GM12892 (cell line): Measurements from ENCODE around the gene CHST13.

Experiments used
- DNase-seq: peaks from one replicate; pipeline ENCODE4 v3.0.0; 2011; ENCODE audit not compliant: insufficient read length
- FAIRE-seq: peaks from 2 replicates; lab custom pipeline; 2011; peaks lifted over from hg19 to GRCh38; lab: Jason Lieb, UNC
- POLR2A ChIP-seq: IDR thresholded peaks from 2 replicates; pipeline ENCODE4 v1.6.1; 2011; ENCODE audit warnings: low read depth, low read length, control low read depth
- POLR2AphosphoS5 ChIP-seq: IDR thresholded peaks from 2 replicates; pipeline ENCODE4 v1.6.1; 2011; ENCODE audit warnings: low read depth, low read length, control low read depth
- TAF1 ChIP-seq: IDR thresholded peaks from 2 replicates; pipeline ENCODE4 v1.6.1; 2011; ENCODE audit warnings: low read depth, mild to moderate bottlenecking, control low read depth, low read length, borderline replicate concordance

Gene CHST13

DNA sequence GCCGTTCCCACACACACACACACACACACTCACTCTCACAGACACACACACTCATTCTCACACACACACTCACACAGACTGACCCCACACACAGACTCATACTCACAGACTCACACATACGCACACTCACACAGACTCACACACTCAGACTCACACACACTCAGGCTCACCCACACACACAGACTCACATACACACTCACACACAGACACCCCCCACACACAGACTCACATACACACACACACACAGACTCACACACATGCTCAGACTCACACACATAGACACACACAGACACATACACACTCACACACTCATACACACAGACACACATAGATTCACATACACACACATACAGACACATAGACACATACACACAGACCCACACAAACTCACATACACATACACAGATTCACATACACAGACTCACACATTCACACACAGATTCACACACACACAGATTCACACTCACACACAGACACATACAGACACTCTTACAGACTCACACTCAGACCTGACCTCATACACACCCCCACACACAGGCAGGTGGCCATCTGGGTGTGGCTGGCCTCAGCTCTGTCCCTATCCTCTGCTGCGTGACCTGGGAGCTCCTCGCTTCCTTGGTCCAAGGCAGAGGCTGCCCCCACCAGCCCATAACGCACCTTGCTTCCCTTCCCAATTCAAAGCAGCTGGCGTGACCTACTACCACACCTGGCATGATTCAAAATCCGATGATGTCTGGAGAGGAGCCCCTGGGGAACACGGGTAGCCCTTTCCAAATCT is 32.9 kb downstream of the CHST13 start:
- FAIRE-seq: no peak
- DNase-seq: no peak
- TF ChIP-seq POLR2AphosphoS5: no peak
- TF ChIP-seq TAF1: no peak
- TF ChIP-seq POLR2A: no peak

DNA sequence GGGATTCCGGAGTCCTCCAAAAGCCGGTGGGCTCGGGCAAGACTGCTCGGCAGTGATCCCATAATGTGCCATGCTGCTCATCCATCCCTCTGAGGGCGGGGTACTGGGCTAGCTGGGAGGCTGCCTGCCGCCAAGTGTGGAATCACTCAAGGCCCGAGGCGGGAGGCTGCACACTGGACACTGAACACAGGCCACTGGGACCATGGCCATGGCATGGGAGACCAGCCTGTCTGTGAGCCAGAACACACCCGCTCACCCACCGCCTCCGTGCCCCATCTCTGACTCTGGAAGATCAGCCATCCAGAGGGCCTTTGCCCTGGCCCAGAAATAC is 33.4 kb downstream of the CHST13 start:
- FAIRE-seq (no peak), DNase-seq (no peak)
- no peak for TF ChIP-seq POLR2A
- TF ChIP-seq TAF1: no peak
- TF ChIP-seq POLR2AphosphoS5: no peak

DNA sequence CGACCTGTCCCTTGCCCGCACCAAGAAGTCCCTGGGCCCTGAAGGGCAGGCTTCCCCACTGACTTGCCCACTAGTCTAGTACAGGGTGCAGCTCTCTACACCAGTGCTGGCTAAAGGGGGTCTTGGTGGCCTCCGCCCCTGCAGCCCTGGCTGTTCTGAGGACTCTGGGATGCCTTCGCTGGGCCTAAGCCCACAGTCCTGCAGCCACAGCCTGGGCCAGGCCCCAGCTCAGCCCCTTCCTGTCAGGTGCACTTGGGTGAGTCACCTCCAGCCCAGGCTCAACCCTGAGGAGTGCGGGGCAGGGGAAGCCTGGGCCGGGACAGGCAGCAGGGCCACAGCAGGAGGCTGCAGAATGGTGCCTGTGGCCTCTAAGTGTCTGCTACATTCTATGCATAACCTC is 33.8 kb downstream of the CHST13 start:
- no peak for TF ChIP-seq POLR2AphosphoS5
- no peak for TF ChIP-seq TAF1
- no peak for TF ChIP-seq POLR2A
- FAIRE-seq (no peak), DNase-seq (no peak)

DNA sequence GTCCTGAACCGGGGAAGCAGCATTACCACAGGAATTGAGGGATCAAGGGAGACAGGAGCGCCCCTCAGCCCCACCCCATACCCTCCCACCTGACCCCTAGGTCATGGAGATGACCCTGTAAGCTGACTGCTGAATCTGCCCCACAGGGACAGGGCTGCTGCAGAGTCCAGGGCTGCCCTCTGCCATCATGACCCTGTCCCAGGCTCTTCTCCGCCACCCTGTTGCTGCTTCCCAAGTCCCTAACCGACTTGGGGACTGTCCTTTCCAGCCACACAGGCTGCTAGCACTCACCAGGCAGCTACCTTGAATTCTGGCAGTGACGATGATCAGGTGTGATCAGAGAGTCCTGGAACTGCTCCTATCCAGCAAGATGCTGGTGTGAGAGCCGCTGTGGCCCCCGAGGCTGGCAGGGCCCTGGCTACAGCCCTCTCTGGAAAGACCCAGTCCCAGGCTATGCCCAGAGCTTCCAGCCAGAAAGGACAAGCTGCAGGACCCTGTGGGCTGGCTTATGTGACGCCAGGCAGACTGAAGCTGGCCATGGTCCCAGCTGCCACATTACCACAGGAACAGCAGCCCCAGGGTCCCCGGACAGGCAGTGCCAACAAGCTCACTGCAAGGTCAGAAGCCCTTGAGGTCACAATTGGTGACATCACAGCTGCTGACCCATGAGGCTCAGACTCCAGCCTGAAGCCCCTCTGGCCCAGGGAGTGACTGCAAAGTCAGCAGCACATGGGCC is 34.5 kb downstream of the CHST13 start, which contains the start of gene C3orf22:
TSS of gene C3orf22 (minus strand) at position 597 of the 736 bp plus-strand sequence. CDS start 5,542 bp downstream, outside the sequence.
- DNase-seq (no peak), FAIRE-seq (no peak)
- no peak for TF ChIP-seq POLR2AphosphoS5
- TF ChIP-seq TAF1: no peak
- TF ChIP-seq POLR2A: no peak

DNA sequence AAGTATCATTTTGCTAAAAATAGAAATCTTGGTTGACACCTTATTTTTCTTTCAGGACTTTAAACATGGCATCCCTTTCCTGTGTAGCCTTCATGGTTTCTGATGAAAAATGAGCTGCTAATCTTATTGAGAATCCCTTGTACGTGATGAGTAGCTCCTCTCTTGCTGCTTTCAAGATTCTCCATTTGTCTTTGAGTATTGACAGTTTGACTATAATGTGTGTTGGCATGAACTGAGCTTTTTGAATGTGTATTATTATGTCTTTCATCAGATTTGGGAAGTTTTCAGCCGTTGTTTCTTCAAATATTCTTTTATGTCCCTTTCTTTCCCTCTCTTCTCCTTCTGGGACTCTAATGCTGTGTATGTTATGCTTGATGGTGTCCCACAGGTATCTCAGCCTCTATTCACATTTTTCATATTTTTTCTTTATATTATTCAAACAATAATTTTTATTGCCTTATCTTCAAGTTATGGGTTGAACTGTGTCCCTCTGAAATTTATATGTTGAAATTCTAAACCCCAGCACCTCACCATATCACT is 38.9 kb downstream of the CHST13 start:
- DNase-seq: no peak
- TF ChIP-seq POLR2A (no peak), TAF1 (no peak), POLR2AphosphoS5 (no peak)
- no peak for FAIRE-seq

DNA sequence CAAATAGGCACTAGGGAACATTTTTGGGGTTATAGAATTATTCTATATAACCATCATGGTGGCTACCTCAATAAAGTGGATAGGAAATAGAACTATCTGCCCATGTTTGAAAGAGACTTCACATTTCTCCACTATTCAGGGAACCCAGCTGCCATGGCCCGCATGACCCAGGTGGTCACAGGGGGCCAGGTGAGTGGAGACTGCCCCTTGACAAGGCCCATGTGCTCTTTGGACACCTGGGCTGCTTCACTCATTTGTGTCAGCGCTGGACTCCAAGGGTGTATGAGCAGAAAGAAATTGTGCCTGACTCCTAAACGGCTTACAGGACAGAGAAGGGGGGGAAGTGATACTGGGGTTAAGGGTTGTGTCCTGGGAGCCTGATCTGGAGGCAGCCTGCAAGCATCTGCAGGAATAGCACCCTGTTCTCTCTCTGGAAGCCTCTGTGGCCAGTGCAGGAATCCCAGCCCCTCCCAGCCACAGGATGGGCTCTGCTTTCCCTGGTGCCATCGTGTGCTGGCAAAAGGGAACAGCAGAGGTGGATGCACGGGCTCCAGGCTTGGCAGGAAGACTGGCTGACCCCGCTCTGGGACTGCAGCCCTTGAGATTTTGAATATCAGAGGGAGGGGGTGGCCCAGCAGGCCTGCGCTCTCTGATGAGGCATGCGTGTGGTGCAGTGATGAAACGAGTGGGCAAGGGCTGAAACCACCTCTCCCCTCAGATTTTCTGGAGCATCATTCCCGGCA is 43.9 kb downstream of the CHST13 start:
- TF ChIP-seq TAF1 (no peak), POLR2A (no peak), POLR2AphosphoS5 (no peak)
- FAIRE-seq: no peak
- DNase-seq: no peak

DNA sequence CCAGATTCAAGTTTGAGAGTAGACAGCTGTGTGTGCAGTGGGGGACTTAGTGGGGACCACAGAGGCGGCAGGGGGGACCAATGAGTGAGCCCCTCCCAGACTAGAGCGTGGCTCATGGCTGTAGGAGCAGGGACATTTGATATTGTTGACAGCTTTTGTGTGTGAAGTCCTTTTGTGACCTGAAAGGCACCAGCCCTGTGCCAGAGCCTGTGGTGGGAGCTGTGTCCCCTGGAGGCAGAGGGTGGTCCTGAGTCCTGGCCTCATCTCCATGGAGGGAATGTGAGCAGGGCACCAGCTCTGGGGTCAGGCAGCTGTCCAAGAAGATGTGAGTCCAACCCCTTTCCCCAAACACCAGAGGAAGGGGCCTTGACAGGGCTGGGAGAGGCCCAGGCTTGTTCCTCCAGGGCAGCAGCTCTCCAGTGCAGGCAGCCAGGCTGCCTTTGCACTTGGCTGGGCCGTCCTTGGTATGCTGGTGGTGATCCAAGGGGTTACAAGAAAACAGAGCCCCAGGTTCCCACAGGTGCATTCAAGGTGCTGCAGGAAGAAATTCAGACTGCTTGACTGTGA is 44.9 kb downstream of the CHST13 start:
- no peak for TF ChIP-seq POLR2A
- no peak for TF ChIP-seq POLR2AphosphoS5
- no peak for TF ChIP-seq TAF1
- FAIRE-seq: no peak
- DNase-seq: no peak

DNA sequence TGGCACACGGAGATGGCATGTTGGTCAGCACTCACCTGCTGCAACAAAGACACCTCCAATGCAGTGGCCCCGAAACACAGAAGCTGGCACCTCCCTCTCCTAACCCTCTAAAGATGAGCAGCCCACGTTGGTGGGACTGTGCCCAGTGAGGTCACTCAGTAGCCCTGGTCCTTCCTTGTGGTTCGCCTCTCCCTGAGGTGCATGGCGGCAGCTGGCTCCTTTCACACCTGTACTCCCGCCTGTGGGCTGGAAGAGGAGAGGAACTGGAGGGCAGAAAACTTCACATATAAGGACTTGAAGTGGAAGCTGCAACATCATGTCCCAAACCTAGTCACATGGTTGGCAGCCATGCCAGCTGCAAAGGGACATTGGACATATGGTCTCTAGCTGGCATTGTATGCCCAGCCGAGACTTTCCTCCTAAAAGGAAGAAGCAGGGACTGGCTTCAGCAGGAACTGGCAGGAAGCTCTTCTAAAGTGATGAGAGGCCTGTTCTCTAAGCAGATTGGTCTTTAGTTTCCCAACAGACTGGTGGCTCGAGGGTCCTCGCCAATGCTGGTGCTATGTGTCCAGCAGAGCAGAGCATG is 45.5 kb downstream of the CHST13 start:
- DNase-seq: no peak
- FAIRE-seq: no peak
- TF ChIP-seq TAF1 (no peak), POLR2A (no peak), POLR2AphosphoS5 (no peak)

DNA sequence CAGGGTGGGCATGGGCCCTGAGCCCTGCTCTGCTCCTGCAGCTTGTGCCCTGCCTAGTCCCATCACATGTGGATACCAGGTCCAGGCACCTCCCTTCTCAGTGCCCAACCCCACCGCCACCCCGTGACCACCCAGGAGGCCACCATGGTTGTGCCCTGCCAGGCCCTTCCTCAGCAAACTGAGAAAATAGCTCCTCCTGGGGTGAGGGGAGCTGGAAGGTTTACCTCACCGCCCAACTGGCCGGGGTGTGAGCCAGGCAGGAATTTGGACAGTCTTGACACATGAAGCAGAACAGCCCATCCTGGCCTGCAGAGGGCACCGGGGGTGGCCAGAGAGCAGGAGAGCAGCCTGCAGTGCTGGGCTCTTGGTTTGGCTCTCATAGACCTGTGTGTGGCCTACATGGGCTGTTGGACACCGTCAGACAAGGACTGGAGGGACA is 46.2 kb downstream of the CHST13 start:
- FAIRE-seq: no peak
- no peak for DNase-seq
- TF ChIP-seq POLR2A: no peak
- TF ChIP-seq TAF1: no peak
- TF ChIP-seq POLR2AphosphoS5: no peak

DNA sequence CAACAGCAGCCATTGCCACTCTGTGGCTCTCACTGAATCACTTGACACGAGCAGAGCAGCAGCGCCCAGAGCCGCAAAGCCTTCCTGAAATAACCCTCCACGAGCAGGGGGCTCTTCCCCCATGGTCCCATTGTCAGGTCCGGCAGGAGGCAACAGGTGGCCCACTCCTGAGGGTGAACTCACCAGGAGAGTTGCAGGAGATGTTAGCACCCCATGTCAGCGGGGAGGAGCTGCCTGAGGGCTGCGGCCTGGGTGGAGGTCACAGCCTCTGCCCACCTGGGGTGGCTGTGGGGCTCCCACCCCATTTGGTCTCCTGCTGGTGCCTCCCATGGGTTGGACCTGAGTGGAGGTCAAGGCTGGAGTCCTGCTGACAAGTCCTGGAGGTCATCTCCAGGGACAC is 47.1 kb downstream of the CHST13 start:
- FAIRE-seq (no peak), DNase-seq (no peak)
- no peak for TF ChIP-seq POLR2A
- TF ChIP-seq POLR2AphosphoS5: no peak
- TF ChIP-seq TAF1: no peak

DNA sequence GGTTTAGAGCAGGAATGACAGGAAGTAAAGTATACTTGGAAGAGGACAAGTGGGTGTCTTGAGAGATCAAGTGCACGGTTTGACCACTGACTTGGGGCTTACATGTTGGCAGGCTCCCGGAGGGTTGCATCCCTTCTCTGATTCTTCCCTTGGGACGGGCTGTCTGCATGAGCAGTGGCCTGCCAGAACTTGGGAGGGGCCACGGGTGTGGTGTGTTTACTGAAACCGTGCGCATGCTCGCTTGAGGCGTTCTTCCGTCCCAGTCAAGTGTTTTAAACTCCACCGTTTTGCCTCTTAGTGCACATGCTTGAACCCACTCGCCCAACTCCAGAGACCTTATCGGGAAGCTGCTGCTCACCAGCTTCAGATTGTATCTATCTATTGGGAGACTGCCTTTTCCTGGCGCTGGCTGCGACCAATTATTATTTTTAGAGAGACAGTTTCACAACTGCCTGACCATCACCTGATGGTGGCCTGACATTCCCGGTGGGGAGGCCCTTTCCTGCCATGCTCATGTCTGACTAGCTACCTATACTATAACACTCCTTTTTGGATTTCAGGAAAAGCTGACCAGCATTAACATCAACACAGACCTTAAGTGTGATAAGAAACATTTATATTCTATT is 49.6 kb downstream of the CHST13 start:
- no peak for FAIRE-seq
- no peak for DNase-seq
- TF ChIP-seq TAF1: no peak
- no peak for TF ChIP-seq POLR2AphosphoS5
- no peak for TF ChIP-seq POLR2A
